ENCODE measurements around the gene SOHLH1. TPM values are rescaled to one million over a fixed set of nuclear protein-coding genes. Genes with fewer than 3 reads are reported as not detected.

Gene SOHLH1
- total and polyA plus RNA-seq, 10 of the 15 experiments (the other 5 are each of a cell fraction or from before 2014, with no cell fraction given): not detected

- TF ChIP-seq, protein P1, sequence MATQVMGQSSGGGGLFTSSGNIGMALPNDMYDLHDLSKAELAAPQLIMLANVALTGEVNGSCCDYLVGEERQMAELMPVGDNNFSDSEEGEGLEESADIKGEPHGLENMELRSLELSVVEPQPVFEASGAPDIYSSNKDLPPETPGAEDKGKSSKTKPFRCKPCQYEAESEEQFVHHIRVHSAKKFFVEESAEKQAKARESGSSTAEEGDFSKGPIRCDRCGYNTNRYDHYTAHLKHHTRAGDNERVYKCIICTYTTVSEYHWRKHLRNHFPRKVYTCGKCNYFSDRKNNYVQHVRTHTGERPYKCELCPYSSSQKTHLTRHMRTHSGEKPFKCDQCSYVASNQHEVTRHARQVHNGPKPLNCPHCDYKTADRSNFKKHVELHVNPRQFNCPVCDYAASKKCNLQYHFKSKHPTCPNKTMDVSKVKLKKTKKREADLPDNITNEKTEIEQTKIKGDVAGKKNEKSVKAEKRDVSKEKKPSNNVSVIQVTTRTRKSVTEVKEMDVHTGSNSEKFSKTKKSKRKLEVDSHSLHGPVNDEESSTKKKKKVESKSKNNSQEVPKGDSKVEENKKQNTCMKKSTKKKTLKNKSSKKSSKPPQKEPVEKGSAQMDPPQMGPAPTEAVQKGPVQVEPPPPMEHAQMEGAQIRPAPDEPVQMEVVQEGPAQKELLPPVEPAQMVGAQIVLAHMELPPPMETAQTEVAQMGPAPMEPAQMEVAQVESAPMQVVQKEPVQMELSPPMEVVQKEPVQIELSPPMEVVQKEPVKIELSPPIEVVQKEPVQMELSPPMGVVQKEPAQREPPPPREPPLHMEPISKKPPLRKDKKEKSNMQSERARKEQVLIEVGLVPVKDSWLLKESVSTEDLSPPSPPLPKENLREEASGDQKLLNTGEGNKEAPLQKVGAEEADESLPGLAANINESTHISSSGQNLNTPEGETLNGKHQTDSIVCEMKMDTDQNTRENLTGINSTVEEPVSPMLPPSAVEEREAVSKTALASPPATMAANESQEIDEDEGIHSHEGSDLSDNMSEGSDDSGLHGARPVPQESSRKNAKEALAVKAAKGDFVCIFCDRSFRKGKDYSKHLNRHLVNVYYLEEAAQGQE (IDR thresholded peaks at IDR 0.05; ENCODE audit: low read depth, low read length): no peak
- no peak for TF ChIP-seq ZZZ3 (IDR thresholded peaks at IDR 0.05; ENCODE audit: control insufficient read depth, insufficient read length, low read depth)
Measured at GRCh38 chr9:135719472-135719871, 20.2 kb upstream of the SOHLH1 start (continued).

- DNase-seq (ENCODE audit: low read depth, low spot score) (no peak), ATAC-seq (no peak), FAIRE-seq (no peak)
- 14% methylated on average over 15 of the region's 15 CpGs for WGBS (ENCODE audit: insufficient coverage, insufficient replicate concordance, low lambda C conversion rate, missing lambda C conversion rate)
- no peaks in the 10 kb centered on the region for H3K36me3 ChIP-seq (ENCODE audit: control insufficient read depth in 2 of 2, insufficient read depth in 2 of 2, low read length in 1 of 2)
- no peak overlapping the region for H2AFZ ChIP-seq (ENCODE audit: control insufficient read depth, low read depth, low read length)
- H3K9ac ChIP-seq (ENCODE audit: control insufficient read depth, insufficient read depth, low read length): no peak overlapping the region
- BruUV-seq (replicated peaks): no TSS peak
- H3K27me3 ChIP-seq (replicated peaks in 1 of 2; ENCODE audit: control insufficient read depth in 2 of 2, insufficient read depth in 2 of 2, low read length in 1 of 2): peaks cover 0 to 5% of the 10 kb centered on the region in 2 experiments; a peak in 2 of 4 replicates
- no peak overlapping the region for H3K27ac ChIP-seq (ENCODE audit: control insufficient read depth, insufficient read depth)
- H3K4me1 ChIP-seq (ENCODE audit: control insufficient read depth, insufficient read depth, low read length): no peaks in the 10 kb centered on the region
- CTCF ChIA-PET: no interaction called here
- TF ChIP-seq ZNF384 (IDR thresholded peaks at IDR 0.05; ENCODE audit: borderline replicate concordance, low read depth, low read length): no peak
- TF ChIP-seq, protein P2, sequence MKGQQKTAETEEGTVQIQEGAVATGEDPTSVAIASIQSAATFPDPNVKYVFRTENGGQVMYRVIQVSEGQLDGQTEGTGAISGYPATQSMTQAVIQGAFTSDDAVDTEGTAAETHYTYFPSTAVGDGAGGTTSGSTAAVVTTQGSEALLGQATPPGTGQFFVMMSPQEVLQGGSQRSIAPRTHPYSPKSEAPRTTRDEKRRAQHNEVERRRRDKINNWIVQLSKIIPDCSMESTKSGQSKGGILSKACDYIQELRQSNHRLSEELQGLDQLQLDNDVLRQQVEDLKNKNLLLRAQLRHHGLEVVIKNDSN (IDR thresholded peaks at IDR 0.05; ENCODE audit: borderline replicate concordance, extremely low read length, insufficient read depth, low read depth, low read length): no peak
- TF ChIP-seq TAF1 (IDR thresholded peaks at IDR 0.05; ENCODE audit: borderline replicate concordance, low read depth, low read length): no peak
- no peak for TF ChIP-seq ZNF24 (IDR thresholded peaks at IDR 0.05)
- no peak for TF ChIP-seq POLR2AphosphoS2 (IDR thresholded peaks at IDR 0.05; ENCODE audit: low read depth, low read length)
- no peak for TF ChIP-seq STAT3 (IDR thresholded peaks at IDR 0.05; ENCODE audit: low read depth, low read length)
- no peak for TF ChIP-seq SREBF2 (IDR thresholded peaks at IDR 0.05; ENCODE audit: low read length)
- no peak for TF ChIP-seq SIX5 (IDR thresholded peaks at IDR 0.05; ENCODE audit: low read depth, low read length, severe bottlenecking)
- H4K20me1 ChIP-seq (ENCODE audit: control insufficient read depth, insufficient read depth): no peaks in the 10 kb centered on the region
- no peaks in the 10 kb centered on the region for H3K9me3 ChIP-seq (replicated peaks; ENCODE audit: control insufficient read depth, insufficient read depth, low read length)
- RAD21 ChIA-PET (ENCODE audit: unreplicated experiment): no interaction called here
- H3K4me2 ChIP-seq (ENCODE audit: control insufficient read depth, insufficient read depth): no peak overlapping the region
- SMC1A ChIA-PET (ENCODE audit: uncharacterized antibody, unreplicated experiment): no interaction called here
- intact Hi-C loops (cut with micrococcal nuclease; ENCODE audit: unreplicated experiment) (no loop called here), in situ Hi-C loops (cut with MboI) (no loop called here)
- no peak overlapping the region for H3K4me3 ChIP-seq
- no peaks in the 10 kb centered on the region for H3K79me2 ChIP-seq (ENCODE audit: control insufficient read depth, insufficient read depth, low read length)
- POLR2A ChIA-PET: no interaction called here
Measured at GRCh38 chr9:135718616-135719015, 19.3 kb upstream of the SOHLH1 start.

All from GM12878 (cell line).